ACC112 (cell line): ENCODE data around the gene PIM3.

Experiments
- H2AFZ ChIP-seq: fragments of 200-600 bp; sonication (generic); one replicate; pipeline ENCODE4 v1.6.0; 2017; ENCODE audit warnings: antibody characterized with exemption, low read length; ENCODE audit not compliant: unreplicated experiment
- H3K27ac ChIP-seq: fragments of 200-600 bp; sonication (generic); 2 replicates; pipeline ENCODE4 v1.5.1; 2014; ENCODE audit warnings: low read depth, mild to moderate bottlenecking, antibody characterized with exemption, low read length, moderate library complexity
- H3K27me3 ChIP-seq: fragments of 200-600 bp; sonication (generic); 2 replicates; pipeline ENCODE4 v1.6.1; 2014; ENCODE audit warnings: mild to moderate bottlenecking, antibody characterized with exemption, low read length, moderate library complexity, mixed read lengths; ENCODE audit not compliant: insufficient read depth
- H3K36me3 ChIP-seq: fragments of 200-600 bp; sonication (generic); 2 replicates; pipeline ENCODE4 v1.6.1; 2016; ENCODE audit warnings: mild to moderate bottlenecking, antibody characterized with exemption, low read length, moderate library complexity, mixed read lengths; ENCODE audit not compliant: insufficient read depth
- H3K4me1 ChIP-seq: fragments of 200-600 bp; sonication (generic); one replicate; pipeline ENCODE4 v1.6.1; 2016; ENCODE audit warnings: low read length, mixed read lengths; ENCODE audit not compliant: insufficient read depth, unreplicated experiment, control insufficient read depth
- H3K4me3 ChIP-seq: fragments of 200-600 bp; sonication (generic); 2 replicates; pipeline ENCODE4 v1.5.1; 2014; ENCODE audit warnings: mild to moderate bottlenecking, low read depth, low read length
- H3K79me2 ChIP-seq: fragments of 200-600 bp; sonication (generic); one replicate; pipeline ENCODE4 v1.6.0; 2016; ENCODE audit warnings: low read length; ENCODE audit not compliant: control insufficient read depth, unreplicated experiment, insufficient read depth

PIM3 gene

DNA sequence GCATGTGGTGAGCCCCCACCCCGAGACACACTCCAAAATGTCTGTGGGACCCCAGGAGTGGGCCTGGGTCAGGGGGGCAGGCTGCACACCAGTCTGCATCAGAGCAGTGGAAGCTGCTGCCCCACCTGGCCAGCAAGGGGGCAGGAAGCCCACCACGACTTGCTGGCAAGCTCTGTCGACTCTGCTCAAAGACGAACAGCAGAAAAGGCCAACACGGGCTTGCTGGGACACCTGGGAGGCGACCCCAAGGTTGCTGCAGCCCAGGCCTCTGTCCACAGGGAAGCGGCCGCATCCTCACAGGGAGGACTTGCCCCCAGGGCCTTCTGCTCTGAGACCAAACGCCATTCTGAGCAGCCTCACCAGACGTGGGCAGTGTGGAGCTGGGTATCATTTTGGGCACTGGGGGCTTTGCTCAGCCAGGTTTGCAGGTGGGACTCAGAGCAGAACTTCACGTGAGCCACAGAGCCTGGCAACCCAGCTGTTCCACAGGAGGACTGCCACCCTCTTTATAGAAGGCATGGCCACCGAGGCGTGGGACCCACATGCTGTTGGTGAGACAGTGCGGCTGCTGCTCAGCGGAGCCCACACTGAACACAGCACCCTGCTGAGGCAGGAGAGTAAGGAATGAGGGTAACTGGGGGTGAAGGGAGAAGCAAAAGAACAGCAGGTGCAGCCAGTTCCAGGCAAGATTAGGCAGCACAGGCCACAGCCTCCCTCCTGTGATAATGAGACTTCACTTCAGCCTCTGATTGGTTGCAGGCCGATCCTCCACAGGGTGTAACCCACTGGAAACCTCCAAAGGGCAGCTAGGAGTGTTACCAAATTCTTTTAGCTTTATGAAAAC, 41.0 kb downstream of the PIM3 start:
- H3K4me3 ChIP-seq: no peak overlapping the region
- H3K36me3 ChIP-seq: no peaks in the 10 kb centered on the region
- H3K4me1 ChIP-seq: no peaks in the 10 kb centered on the region
- H3K79me2 ChIP-seq: no peaks in the 10 kb centered on the region
- no peaks in the 10 kb centered on the region for H3K27me3 ChIP-seq
- no peak overlapping the region for H2AFZ ChIP-seq
- H3K27ac ChIP-seq: no peak overlapping the region

DNA sequence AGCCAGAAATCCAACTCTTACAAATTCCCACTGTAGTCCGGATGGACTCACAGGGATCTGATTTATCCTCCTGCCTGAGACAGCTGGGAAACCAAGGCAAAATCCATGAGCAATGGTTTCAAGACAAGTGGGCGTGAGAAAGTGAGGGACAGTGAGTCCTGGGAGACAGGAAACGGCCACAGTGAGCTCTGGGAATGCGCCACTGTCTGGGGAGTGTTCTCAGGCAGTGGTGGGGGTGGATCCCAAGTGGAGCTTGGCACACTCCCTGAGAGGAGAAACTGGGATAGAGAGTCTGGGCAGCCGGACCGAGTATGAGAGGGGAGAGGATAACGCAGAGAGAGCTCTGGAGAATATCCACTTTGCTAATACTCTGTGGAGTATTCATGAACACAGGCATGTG, 42.2 kb downstream of the PIM3 start:
- Histone ChIP-seq H3K27me3 (no peaks in the 10 kb centered on the region), H3K4me1 (no peaks in the 10 kb centered on the region), H3K4me3 (no peak overlapping the region), H3K79me2 (no peaks in the 10 kb centered on the region), H2AFZ (no peak overlapping the region), H3K27ac (no peak overlapping the region), H3K36me3 (no peaks in the 10 kb centered on the region)

DNA sequence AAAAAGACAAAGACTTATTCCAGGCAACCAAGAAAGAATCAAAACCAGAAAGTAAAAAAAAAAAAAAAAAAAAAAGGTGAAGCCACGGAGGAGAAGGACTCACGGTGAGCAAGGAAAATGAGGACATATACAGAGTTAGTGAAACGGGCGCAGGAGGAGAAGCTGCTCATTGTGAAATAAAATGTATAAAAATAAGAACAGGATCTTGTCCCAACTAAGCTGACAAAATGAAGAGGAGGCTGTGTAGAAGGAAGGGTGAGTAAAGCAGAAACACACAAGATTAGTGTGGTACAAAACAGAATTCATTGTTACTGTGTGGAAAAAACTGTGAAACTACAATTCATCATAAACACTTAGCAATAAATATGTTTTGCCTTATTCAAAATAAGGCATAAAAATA, 44.3 kb downstream of the PIM3 start:
- Histone ChIP-seq H3K4me3 (no peak overlapping the region), H3K27ac (no peak overlapping the region), H3K79me2 (no peaks in the 10 kb centered on the region), H3K36me3 (no peaks in the 10 kb centered on the region), H3K4me1 (no peaks in the 10 kb centered on the region), H3K27me3 (peaks cover 3% of the 10 kb centered on the region; the same call in 1 of the 2 replicates), H2AFZ (no peak overlapping the region)

DNA sequence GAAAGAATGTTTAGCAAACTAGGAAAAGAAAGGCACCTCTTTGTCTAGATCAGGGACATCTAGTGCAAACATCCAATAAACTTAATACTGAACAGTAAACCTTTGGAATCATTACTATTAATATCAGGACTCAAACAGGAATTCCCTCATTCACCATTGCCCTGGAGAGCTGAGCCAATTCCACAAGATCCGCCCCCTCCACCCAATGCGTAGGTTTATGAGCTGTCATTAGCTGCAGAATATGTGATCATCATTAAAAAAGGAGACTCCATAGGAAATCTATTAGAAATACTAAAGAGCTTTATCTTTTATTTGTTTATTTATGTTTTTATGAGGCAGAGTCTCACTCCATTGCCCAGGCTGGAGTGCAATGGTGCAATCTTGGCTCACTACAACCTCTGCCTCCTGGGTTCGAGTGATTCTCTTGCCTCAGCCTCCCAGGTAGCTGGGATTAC, 46.5 kb downstream of the PIM3 start:
- no peak overlapping the region for H2AFZ ChIP-seq
- H3K79me2 ChIP-seq: no peaks in the 10 kb centered on the region
- H3K27me3 ChIP-seq: peaks cover 21% of the 10 kb centered on the region
- no peak overlapping the region for H3K4me3 ChIP-seq
- no peak overlapping the region for H3K27ac ChIP-seq
- no peaks in the 10 kb centered on the region for H3K4me1 ChIP-seq
- no peaks in the 10 kb centered on the region for H3K36me3 ChIP-seq

DNA sequence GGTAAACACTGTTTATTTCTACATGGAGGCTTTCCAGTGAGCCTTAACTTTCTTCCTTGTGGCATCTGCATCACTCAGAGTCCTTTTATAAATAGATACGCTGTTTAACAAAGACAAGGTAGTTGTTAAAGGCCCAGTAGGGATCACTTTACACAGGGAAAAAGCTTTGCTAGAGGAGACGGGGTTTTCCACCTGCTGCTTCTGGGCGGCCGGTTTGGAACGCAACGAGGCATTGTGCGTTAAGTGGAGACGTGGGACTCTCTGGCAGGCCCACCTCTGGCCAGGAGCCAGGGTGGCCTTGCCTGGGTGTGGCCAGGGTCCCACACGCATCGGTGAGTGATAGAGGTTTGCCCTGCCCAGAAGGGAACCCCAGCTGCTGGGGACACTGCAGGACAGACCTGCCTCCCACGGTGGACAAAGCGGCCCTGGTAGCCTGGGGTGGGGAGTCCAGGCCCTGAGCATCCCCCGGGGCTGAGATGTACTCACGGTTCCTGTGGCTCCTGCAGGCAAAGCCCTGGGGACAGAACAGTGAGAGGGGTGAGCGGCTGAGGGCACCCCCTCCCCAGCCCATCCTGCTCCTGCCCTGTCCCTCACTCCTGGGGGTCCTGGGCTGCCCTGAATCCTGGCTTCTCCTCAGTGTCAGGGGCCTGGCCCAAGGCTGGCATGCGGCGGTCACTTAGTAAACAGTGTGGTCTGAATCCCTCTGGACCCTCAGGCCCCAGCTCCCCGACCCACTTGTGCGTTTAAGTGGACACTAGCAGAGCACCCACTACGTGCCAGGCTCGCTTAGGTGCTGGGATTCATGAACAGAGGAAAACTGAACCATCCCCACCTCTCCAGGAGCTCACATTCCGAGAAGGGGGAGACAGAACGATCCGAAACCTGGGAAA, 47.8 kb downstream of the PIM3 start:
- Histone ChIP-seq H3K27ac (no peak overlapping the region), H3K79me2 (no peaks in the 10 kb centered on the region), H3K36me3 (no peaks in the 10 kb centered on the region), H3K4me3 (no peak overlapping the region), H3K27me3 (peaks cover 21% of the 10 kb centered on the region), H3K4me1 (no peaks in the 10 kb centered on the region), H2AFZ (no peak overlapping the region)

DNA sequence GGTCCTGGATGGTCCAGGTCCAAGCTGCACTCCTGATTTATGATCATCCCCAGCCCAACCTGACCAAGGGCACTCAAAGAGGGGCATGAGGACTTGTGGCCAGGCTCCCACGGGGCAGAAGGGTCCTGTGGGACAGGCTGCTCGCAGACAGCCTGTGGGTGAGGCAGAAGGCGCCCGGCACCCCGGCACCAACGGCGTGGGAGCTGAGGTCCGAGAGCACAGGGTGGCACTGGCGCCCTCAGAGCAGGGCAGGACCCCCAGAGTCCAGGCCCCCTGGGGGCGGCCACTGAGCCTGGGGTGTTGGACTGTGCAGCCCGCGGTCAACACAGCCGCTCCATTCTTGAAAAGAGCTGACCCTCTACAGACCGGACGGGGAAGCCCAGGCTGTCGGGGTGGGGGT, 48.7 kb downstream of the PIM3 start:
- Histone ChIP-seq H3K79me2 (no peaks in the 10 kb centered on the region), H2AFZ (no peak overlapping the region), H3K27ac (no peak overlapping the region), H3K36me3 (no peaks in the 10 kb centered on the region), H3K4me1 (no peaks in the 10 kb centered on the region), H3K4me3 (no peak overlapping the region), H3K27me3 (peaks cover 26% of the 10 kb centered on the region)

- Histone ChIP-seq H3K4me3 (no peak overlapping the region), H3K27me3 (peaks cover 34% of the 10 kb centered on the region), H3K36me3 (no peaks in the 10 kb centered on the region), H3K27ac (no peak overlapping the region), H2AFZ (no peak overlapping the region), H3K79me2 (no peaks in the 10 kb centered on the region), H3K4me1 (no peaks in the 10 kb centered on the region)
Observed at GRCh38 chr22:50009765-50010675, 49.4 kb downstream of the PIM3 start.

DNA sequence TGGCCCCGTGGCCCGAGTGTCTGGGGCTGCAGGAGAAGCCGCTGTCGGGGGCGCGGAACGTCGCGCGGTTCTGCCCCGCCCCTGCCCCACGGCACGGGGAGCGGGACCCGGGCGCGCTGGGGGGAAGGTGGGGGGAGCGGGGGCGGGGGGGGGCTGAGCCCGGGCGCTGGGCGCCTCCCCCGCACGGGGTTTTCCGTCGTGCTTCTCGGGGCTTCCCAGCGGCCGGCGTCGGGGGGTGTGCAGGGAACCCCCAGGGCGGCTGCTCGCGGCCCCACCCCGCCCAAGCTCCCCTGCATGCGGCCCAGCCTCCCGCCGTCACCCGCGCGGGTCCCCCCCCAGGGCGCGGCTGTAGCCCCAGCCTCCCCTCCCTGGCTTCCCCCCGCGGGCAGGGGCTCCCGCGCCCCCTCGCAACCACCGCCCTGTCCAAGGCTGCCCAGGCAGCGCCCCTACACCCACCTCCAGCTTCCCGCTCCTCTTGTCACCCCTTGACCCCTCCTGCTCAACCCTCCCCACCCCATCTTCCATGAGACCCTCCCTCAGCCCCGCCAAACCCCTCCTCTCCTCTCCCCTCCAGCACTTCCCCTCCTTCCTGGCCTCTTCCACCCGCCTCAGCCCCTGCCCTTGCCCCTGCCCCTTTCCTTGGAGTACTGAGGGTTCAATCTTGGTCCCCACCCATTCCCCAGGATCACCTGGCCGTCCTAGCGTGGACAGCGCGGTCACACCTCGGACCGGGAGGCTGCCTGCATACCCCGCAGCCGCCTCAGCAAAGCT, 50.3 kb downstream of the PIM3 start:
- H3K36me3 ChIP-seq: no peaks in the 10 kb centered on the region
- no peaks in the 10 kb centered on the region for H3K79me2 ChIP-seq
- no peaks in the 10 kb centered on the region for H3K4me1 ChIP-seq
- peaks cover 34% of the 10 kb centered on the region for H3K27me3 ChIP-seq
- H3K27ac ChIP-seq: no peak overlapping the region
- H3K4me3 ChIP-seq: no peak overlapping the region
- no peak overlapping the region for H2AFZ ChIP-seq

- no peak overlapping the region for H3K4me3 ChIP-seq
- no peaks in the 10 kb centered on the region for H3K79me2 ChIP-seq
- H2AFZ ChIP-seq: no peak overlapping the region
- no peak overlapping the region for H3K27ac ChIP-seq
- H3K4me1 ChIP-seq: peaks cover 6% of the 10 kb centered on the region
- H3K36me3 ChIP-seq: no peaks in the 10 kb centered on the region
- peaks cover 34% of the 10 kb centered on the region for H3K27me3 ChIP-seq
Observed at GRCh38 chr22:50011447-50012210, 51.1 kb downstream of the PIM3 start.
